Panc1 (cell line): Measurements from ENCODE around the gene ADD2. TPM values are rescaled to one million over a fixed set of nuclear protein-coding genes. Genes with fewer than 3 reads are reported as not detected.

Experiments
- ATAC-seq: fragments of 200-7000 bp; cut with Tn5 transposase; 2 replicates; pipeline ENCODE4 v1.9.1; 2020; ENCODE audit warnings: mild to moderate bottlenecking, moderate library complexity
- BruUV-seq: library from RNA; stranded (reverse); fragments of 400-500 nt; replicated peaks from 2 replicates; lab custom pipeline; 2021; lab: Mats Ljungman, UMichigan
- CTCF ChIA-PET: fragments of 300-600 bp; sonication (Branson Sonifier 250); formaldehyde crosslinking; loops from one replicate; lab custom pipeline; 2022; ENCODE audit warnings: antibody characterized with exemption; lab: Charles Lee
- POLR2A ChIA-PET: fragments of 300-600 bp; sonication (Branson Sonifier 250); formaldehyde crosslinking; loops from one replicate; lab custom pipeline; 2022; ENCODE audit warnings: antibody characterized with exemption; lab: Charles Lee
- DNase-seq: peaks from one replicate; pipeline ENCODE4 v3.0.0-alpha.2; 2010; ENCODE audit warnings: low read depth, low spot score
- H3K27ac ChIP-seq: 2 replicates; pipeline ENCODE4 v1.5.1; 2011; ENCODE audit warnings: mild to moderate bottlenecking, low read length, inconsistent platforms
- H3K27me3 ChIP-seq: fragments of 200-500 bp; sonication (Bioruptor generic); 2 replicates; pipeline ENCODE4 v1.6.0; 2014; ENCODE audit warnings: low read length, inconsistent platforms; ENCODE audit not compliant: control insufficient read depth, insufficient read depth
- H3K36me3 ChIP-seq: fragments of 200-500 bp; sonication (Bioruptor generic); 2 replicates; pipeline ENCODE4 v1.5.1; 2014; ENCODE audit warnings: inconsistent platforms, mild to moderate bottlenecking, low read length, moderate library complexity; ENCODE audit not compliant: control insufficient read depth, insufficient read depth
- H3K4me1 ChIP-seq: 2 replicates; pipeline ENCODE4 v1.5.1; 2011; ENCODE audit warnings: inconsistent platforms, mild to moderate bottlenecking, low read length, moderate library complexity; ENCODE audit not compliant: control insufficient read depth, insufficient read depth
- H3K4me3 ChIP-seq, 2 experiments: 2 replicates each; pipeline ENCODE4 v1.5.1; 2011 to 2012; ENCODE audit warnings: low read depth in 2 of 2, low read length in 2 of 2, mild to moderate bottlenecking in 2 of 2, inconsistent platforms in 1 of 2, moderate library complexity in 1 of 2
- H3K9me3 ChIP-seq: fragments of 200-500 bp; sonication (Bioruptor generic); 2 replicates; pipeline ENCODE4 v1.5.1; 2014; ENCODE audit warnings: low read depth, mild to moderate bottlenecking, inconsistent platforms, low read length, moderate library complexity; ENCODE audit not compliant: control insufficient read depth, insufficient read depth
- CTCF ChIP-seq: fragments of 450-650 bp; IDR thresholded peaks from 2 replicates; pipeline ENCODE4 v1.5.1; 2017; ENCODE audit warnings: mild to moderate bottlenecking
- POLR2AphosphoS5 ChIP-seq: IDR thresholded peaks from 2 replicates; pipeline ENCODE4 v1.6.1; 2012; ENCODE audit warnings: mild to moderate bottlenecking, low read depth, low read length, moderate library complexity
- REST ChIP-seq, 2 experiments: IDR thresholded peaks; 2 replicates each; pipeline ENCODE4 v1.6.1; 2011 to 2012; ENCODE audit warnings: low read depth in 2 of 2, control low read depth in 1 of 2, low read length in 1 of 2, mild to moderate bottlenecking in 1 of 2, moderate library complexity in 1 of 2; ENCODE audit not compliant: insufficient read depth in 1 of 2
- SIN3A ChIP-seq: IDR thresholded peaks from 2 replicates; pipeline ENCODE4 v1.6.1; 2012; ENCODE audit warnings: low read depth, mild to moderate bottlenecking, low read length, moderate library complexity, borderline replicate concordance; ENCODE audit not compliant: insufficient read depth
- TCF7L2 ChIP-seq: IDR thresholded peaks from 2 replicates; pipeline ENCODE4 v1.6.1; 2011; ENCODE audit warnings: mild to moderate bottlenecking, low read depth, low read length, inconsistent platforms
- in situ Hi-C: cut with HindIII; loops from 2 replicates; pipeline ENCODE4 v1.10.0; 2016; ENCODE audit warnings: low sequenced_read_pairs, low pct_unique_long_range_greater_than_20kb
- intact Hi-C: fragments of 100-400 bp; cut with micrococcal nuclease; formaldehyde crosslinking; loops from one replicate; pipeline ENCODE4 v1.10.0; 2022; ENCODE audit not compliant: unreplicated experiment
- total RNA-seq: library from RNA; stranded (reverse); gene quantifications from one replicate; pipeline ENCODE4 v1.2.1, GENCODE V29; 2021; ENCODE audit not compliant: unreplicated experiment

Gene ADD2
- total RNA-seq, 1 experiment from 2014 or later = 0.26 TPM

GRCh38 chr2:70686577-70687460 lies 81.2 kb downstream of the ADD2 start:
- CTCF ChIA-PET = interaction anchor here (0.5 kb wide), 1 partner anchor 23 kb away, joined by 13 read pairs; no protein-coding TSS in a partner anchor
- POLR2A ChIA-PET = no interaction called here
- Histone ChIP-seq H3K27me3 (peaks cover 2% of the 10 kb centered on the region; the same call in 1 of the 2 replicates), H3K27ac (no peak overlapping the region), H3K4me1 (no peaks in the 10 kb centered on the region), H3K4me3 (no peak overlapping the region), H3K9me3 (no peaks in the 10 kb centered on the region), H3K36me3 (no peaks in the 10 kb centered on the region)
- in situ Hi-C loops (no loop called here), intact Hi-C loops (no loop called here)
- peak; percentile 53; the same call in 1 of the 2 replicates for ATAC-seq
- no peak for DNase-seq
- no TSS peak for BruUV-seq
- no peak for TF ChIP-seq REST (IDR thresholded peaks at IDR 0.05; ENCODE audit: insufficient read depth in 1 of 2, low read depth in 2 of 2, low read length in 1 of 2)
- TF ChIP-seq TCF7L2 = no peak

- Histone ChIP-seq H3K4me1 (no peaks in the 10 kb centered on the region), H3K9me3 (no peaks in the 10 kb centered on the region), H3K27ac (no peak overlapping the region), H3K4me3 (no peak overlapping the region), H3K27me3 (peaks cover 2% of the 10 kb centered on the region; the same call in 1 of the 2 replicates), H3K36me3 (no peaks in the 10 kb centered on the region)
- DNase-seq (no peak), ATAC-seq (no peak)
- no peak for TF ChIP-seq SIN3A
- no peak for TF ChIP-seq POLR2AphosphoS5
- TF ChIP-seq REST (IDR thresholded peaks at IDR 0.05; ENCODE audit: insufficient read depth in 1 of 2, low read depth in 2 of 2, low read length in 1 of 2) = no peak
- TF ChIP-seq CTCF = no peak
- TF ChIP-seq TCF7L2 = no peak
- ChIA-PET CTCF (no interaction called here), POLR2A (no interaction called here)
- in situ Hi-C loops = no loop called here
- no TSS peak for BruUV-seq
- intact Hi-C loops = no loop called here
These were observed 82.2 kb downstream of the ADD2 start for GRCh38 chr2:70685771-70686171.
